ENCODE data around the gene RPTOR. TPM values are rescaled to one million over a fixed set of nuclear protein-coding genes. Genes with fewer than 3 reads are reported as not detected.

RPTOR gene
- total and polyA plus RNA-seq, 12 donors: 7.9 to 30.3 (median 25.6) TPM

DNA sequence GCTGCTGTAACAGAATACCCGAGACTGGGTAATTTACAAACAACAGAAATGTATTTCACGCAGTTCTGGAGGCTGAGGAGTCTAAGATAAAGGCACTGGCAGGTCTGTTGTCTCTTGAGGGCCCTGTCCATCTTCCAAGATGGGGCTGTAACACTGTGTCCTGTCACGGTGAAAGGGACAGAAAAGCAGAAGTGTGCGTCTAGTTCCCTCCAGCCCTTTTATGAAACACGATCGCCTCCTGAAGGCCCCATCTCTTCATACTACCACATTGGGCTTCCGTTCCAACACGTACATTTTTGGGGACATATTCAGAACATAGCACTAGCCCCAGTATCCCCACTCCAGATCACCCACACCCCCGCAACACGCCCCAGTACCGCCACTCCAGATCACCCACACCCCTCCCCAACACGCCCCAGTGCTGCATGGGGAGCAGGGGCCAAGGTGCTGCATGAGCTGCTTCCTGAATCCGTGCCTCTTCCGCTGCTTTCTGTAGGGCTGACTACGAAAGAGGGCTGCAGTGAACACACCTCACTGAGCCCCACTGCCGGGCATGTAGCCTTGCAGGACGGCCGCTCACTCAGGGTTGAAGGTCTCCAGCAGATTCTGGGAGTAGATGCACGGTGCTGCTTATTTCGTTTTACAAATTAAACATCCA is 91.9 kb downstream of the RPTOR start:
- DNase-seq (no peak), ATAC-seq (no peak)
- H3K36me3 ChIP-seq: peaks cover 0 to 3% (median 0%) of the 10 kb centered on the region in 9 donors
- intact Hi-C loops (cut with DNase I): no loop called here
- no peaks in the 10 kb centered on the region for H3K27me3 ChIP-seq
- WGBS, 2 donors: 94% methylated on average over 20 of the region's 20 CpGs
- peaks cover 0 to 4% (median 0%) of the 10 kb centered on the region in 9 donors for H3K4me1 ChIP-seq
- H3K9me3 ChIP-seq: no peaks in the 10 kb centered on the region
- H3K27ac ChIP-seq: no peak overlapping the region
- no peak overlapping the region for H3K4me3 ChIP-seq
- TF ChIP-seq, protein P1, sequence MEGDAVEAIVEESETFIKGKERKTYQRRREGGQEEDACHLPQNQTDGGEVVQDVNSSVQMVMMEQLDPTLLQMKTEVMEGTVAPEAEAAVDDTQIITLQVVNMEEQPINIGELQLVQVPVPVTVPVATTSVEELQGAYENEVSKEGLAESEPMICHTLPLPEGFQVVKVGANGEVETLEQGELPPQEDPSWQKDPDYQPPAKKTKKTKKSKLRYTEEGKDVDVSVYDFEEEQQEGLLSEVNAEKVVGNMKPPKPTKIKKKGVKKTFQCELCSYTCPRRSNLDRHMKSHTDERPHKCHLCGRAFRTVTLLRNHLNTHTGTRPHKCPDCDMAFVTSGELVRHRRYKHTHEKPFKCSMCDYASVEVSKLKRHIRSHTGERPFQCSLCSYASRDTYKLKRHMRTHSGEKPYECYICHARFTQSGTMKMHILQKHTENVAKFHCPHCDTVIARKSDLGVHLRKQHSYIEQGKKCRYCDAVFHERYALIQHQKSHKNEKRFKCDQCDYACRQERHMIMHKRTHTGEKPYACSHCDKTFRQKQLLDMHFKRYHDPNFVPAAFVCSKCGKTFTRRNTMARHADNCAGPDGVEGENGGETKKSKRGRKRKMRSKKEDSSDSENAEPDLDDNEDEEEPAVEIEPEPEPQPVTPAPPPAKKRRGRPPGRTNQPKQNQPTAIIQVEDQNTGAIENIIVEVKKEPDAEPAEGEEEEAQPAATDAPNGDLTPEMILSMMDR (IDR thresholded peaks at IDR 0.05): no peak

DNA sequence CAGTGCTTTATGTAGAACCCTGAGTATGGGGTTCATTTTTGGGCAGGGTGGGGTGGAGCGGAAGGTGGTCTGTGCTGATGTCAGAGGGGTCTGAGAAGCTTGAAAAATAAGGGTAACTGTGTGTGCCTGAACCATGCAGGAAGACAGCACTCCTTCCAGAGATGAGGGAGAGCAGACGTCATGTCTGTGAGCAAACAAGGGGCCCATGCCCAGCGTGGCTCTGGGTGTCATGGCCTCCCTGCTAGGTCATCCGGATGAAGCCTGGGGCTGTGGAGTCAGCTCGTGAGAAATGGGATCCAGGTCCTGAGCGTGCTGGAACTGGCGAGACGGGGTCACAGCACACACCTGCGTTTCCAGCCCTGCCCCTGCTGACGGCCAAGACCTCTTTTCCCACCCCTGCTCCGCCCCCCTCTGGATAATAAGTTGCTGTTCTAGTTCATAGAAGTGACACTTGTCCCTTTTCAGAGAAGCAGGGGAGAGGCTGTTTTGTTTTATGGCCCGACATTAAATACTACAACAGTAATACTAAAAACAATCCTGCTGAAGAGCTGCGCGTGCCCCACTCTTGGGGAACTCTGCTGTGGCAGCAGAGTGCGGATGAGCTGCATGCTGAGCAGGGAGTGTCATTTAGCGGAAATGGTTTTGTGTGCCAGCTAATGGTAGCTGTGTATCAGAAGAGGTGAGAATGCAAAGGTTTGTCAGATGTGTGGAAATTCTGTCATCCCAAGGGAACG is 92.6 kb downstream of the RPTOR start:
- H3K27ac ChIP-seq: no peak overlapping the region
- H3K4me3 ChIP-seq: no peak overlapping the region
- WGBS, 2 donors: 87 to 89% methylated on average over 17 of the region's 17 CpGs
- no peaks in the 10 kb centered on the region for H3K27me3 ChIP-seq
- peaks cover 0 to 3% (median 0%) of the 10 kb centered on the region in 9 donors for H3K36me3 ChIP-seq
- ATAC-seq (no peak), DNase-seq (no peak)
- H3K9me3 ChIP-seq: no peaks in the 10 kb centered on the region
- intact Hi-C loops (cut with DNase I): no loop called here
- peaks cover 0 to under 1% (median 0%) of the 10 kb centered on the region in 9 donors for H3K4me1 ChIP-seq
- TF ChIP-seq, protein P1 (IDR thresholded peaks at IDR 0.05): no peak

DNA sequence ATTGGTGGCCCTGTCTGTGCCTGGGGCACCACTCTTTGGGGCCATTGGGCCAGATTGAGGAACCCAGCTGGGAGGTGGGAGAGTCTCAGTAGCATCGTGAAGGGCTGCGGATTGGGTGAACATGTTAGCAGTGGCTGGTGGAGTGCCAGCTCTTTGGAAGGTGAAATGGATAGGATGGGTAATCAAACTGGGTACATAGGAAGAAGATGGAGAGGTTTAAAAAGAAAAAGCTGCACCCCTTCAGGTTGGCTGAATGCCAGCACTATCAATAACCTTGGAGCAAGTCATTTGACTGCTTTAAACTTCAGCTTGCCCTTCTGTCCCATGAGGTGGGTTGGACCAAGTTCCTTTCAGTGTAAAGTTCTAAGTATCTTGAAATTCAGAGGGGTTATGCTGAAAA is 95.0 kb downstream of the RPTOR start:
- no peaks in the 10 kb centered on the region for H3K4me1 ChIP-seq
- H3K36me3 ChIP-seq: peaks cover 0 to 11% (median 0%) of the 10 kb centered on the region in 9 donors
- H3K27ac ChIP-seq: no peak overlapping the region
- TF ChIP-seq, protein P1 (IDR thresholded peaks at IDR 0.05): no peak
- no peak overlapping the region for H3K4me3 ChIP-seq
- no peaks in the 10 kb centered on the region for H3K9me3 ChIP-seq
- DNase-seq (no peak), ATAC-seq (no peak)
- WGBS, 2 donors: 87 to 89% methylated on average over 2 of the region's 2 CpGs
- no peaks in the 10 kb centered on the region for H3K27me3 ChIP-seq
- intact Hi-C loops (cut with DNase I): no loop called here

DNA sequence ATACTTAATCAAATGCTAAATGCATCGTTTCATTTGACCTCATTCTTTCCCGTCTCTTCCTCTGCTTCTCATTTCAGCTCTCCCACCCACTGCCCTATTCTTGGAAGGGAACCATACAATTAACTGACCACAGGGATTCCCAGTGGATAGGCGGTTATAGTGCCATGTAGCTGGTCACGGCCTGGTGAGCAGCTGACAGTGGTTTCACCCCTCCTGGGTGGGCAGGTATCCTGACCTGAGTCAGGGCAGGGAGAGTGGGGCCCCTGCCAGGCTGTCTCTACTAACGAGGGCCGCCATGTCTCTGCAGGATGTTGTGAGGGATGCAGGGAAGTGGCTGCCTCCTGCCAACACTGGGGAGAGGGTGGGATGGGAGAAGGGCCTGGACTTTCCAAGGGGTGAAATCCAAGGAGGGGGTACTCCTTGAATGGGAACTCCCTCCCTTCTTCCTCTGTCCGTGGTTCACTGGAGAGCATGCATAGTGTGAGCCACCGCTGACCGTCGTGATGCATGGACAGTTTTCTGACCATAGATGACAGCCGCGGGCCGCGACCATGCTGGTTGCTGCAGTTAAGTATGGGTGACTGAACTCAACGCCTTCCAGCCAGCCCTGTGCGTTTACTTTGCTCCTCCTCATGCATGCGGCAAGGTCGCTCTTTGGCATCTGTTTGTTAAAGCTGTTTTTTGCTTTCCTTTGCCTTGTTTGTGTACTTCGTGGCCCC is 95.9 kb downstream of the RPTOR start:
- WGBS, 2 donors: 98% methylated on average over 19 of the region's 19 CpGs

More for the DNA sequence above, 95.9 kb downstream of the RPTOR start:
- Histone ChIP-seq H3K4me3 (no peak overlapping the region), H3K4me1 (no peaks in the 10 kb centered on the region), H3K27ac (no peak overlapping the region), H3K9me3 (no peaks in the 10 kb centered on the region), H3K36me3 (peaks cover 0 to 11% (median 0%) of the 10 kb centered on the region in 9 donors), H3K27me3 (no peaks in the 10 kb centered on the region)
- TF ChIP-seq, protein P1 (IDR thresholded peaks at IDR 0.05): no peak
- DNase-seq: no peak
- ATAC-seq: no peak
- intact Hi-C loops (cut with DNase I): no loop called here
